CMK (cell line): ENCODE measurements around the gene SMNDC1.
"Not testable (repeated sequence)": the region's sequence is repeated elsewhere in the genome, so short reads cannot be mapped to it uniquely, and the experiment has no call there.

Experiments
- DNase-seq: peaks from one replicate; pipeline ENCODE4 v3.0.0-alpha.2; 2010; ENCODE audit warnings: low read depth

The SMNDC1 gene

DNA sequence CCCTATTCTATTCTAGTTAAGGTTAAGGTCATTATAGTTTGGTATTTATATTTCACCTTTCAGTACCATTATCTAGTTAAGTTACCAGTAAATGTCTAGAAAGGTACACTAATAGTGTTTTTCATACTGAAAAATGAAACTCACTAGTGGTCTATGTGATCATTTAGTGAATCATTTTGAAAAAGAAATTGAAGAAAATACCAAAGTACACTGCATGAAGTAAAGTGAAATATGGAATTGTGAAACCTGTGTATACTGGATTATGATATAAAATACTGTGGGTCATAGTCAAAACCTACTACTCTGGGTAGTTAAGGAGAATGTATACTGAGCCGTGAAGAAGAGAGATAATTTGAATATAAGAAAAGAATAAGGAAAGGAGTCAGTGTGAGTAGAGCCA is 53.3 kb downstream of the SMNDC1 start:
- DNase-seq = not testable (repeated sequence)

DNA sequence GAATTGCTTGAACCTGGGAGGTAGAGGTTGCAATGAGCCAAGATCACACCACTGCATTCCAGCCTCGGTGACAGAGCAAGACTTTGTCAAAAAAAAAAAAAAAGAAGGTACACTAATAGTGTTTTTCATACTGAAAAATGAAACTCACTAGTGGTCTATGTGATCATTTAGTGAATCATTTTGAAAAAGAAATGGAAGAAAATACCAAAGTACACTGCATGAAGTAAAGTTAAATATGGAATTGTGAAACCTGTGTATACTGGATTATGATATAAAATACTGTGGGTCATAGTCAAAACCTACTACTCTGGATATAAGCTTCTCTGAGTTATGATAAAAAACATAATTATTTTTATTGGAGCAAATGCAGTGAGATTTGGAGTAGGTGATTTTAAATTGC is 55.2 kb downstream of the SMNDC1 start:
- DNase-seq = not testable (repeated sequence)

DNA sequence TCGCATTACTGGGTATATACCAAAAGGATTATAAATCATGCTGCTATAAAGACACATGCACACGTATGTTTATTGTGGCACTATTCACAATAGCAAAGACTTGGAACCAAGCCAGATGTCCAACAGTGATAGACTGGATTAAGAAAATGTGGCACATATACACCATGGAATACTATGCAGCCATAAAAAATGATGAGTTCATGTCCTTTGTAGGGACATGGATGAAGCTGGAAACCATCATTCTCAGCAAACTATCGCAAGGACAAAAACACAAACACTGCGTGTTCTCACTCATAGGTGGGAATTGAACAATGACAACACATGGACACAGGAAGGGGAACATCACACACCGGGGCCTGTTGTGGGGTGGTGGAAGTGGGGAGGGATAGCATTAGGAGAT is 56.9 kb downstream of the SMNDC1 start:
- DNase-seq = not testable (repeated sequence)

DNA sequence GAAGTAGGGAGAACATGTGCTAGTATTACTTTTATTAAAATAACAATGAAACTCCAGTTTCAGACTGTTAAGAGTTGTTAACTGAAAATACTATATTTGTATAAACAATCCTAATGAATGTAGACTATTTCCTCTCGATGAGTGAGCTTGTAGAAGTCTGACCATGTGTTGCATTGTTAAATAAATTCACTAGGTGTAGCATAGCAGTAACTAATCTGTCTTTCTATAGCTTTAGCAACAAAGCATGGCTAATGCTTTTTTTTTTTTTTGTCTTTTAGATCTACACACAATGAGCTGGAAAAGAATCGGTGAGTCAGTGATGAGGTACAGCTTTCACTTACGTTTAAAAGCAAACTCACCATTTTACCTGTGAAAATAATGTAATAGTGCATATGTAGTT is 60.2 kb downstream of the SMNDC1 start:
- no peak for DNase-seq

DNA sequence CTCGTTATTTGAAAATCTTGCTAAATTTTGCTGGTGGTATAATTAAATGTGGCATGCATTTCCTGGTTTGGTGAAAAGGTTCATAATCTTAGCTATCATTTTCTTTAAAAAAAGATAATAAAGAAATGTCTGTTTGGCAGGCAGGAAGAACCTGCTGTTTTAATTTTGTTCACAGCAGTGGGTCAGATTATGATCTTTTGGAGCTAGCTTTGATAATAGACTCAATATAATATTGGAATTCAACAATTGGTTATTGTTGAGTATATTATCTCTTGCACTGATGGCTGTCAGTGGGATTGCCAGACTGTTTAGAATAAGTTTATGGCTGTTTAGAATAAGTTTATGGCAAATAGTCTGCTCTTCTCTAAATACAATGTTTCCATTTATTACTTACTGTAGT is 62.2 kb downstream of the SMNDC1 start:
- DNase-seq = no peak

DNA sequence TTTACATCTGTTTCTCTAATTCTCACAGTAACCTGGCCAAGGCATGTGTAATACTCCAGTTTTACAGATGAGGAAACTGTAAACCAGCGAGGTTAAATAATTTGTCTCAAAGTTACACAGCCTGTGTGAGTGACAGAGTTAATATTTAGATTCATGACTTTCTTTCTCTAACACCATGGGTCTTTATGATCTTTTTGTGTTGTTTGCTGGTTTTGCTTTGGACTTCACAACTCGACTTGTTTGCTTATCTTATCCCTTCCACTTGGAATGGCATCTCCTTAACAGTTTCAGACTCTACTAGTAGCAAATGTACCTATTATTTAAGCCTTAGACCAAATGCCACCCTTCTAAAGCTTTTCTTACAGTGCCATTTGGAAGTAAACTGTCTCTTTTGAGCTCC is 62.9 kb downstream of the SMNDC1 start:
- DNase-seq = no peak

DNA sequence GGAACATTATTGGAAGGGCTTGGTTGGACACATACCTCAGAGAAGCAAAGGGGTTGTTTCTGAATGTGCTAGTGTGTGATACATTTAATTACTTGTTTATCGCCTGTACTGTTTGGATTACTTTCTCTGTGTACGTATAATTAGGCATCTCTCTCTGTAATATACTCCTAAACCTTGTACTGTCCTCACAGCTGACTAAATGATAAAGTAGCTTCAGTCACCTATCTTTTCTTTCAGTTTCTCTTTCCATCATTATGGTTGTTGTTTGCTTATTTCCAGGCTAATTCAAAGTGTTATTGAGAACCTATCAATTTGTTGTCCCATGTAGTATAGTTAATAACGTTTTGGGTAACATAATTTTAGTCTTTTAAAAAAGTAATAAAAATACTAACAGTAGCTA is 63.3 kb downstream of the SMNDC1 start:
- DNase-seq = no peak
